ENCODE data around the gene CHMP1B. TPM values are rescaled to one million over a fixed set of nuclear protein-coding genes. Genes with fewer than 3 reads are reported as not detected.

Gene CHMP1B
- total RNA-seq, 4 donors from 2014 or later: 39.0 to 82.1 (median 62.2) TPM

DNA sequence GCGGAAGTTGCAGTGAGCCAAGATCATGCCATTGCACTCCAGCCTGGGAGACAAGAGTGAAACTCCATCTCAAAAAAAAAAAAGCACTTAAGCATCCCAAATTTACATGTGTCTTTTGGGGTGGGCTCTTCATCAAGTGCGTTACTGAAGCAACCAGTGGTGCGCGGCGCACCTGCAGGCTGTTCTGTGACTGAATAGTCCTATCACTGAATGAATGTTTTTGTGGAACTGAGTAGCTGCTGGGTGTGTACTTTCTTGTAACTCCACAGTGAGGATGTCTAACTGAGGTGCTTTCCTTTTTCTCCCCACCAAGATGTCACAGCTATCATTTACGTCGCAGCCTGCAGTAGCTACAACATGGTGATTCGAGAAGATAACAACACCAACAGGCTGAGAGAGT lies 17.0 kb downstream of the CHMP1B start:
- intact Hi-C loops (cut with DNase I; ENCODE audit: low total_unique reads): no loop called here
- Histone ChIP-seq H3K27ac (no peak overlapping the region), H3K36me3 (no peaks in the 10 kb centered on the region), H3K4me3 (no peak overlapping the region), H3K4me1 (no peaks in the 10 kb centered on the region), H3K27me3 (no peaks in the 10 kb centered on the region), H3K9me3 (no peaks in the 10 kb centered on the region)
- no peak for DNase-seq
- TF ChIP-seq, protein P1, sequence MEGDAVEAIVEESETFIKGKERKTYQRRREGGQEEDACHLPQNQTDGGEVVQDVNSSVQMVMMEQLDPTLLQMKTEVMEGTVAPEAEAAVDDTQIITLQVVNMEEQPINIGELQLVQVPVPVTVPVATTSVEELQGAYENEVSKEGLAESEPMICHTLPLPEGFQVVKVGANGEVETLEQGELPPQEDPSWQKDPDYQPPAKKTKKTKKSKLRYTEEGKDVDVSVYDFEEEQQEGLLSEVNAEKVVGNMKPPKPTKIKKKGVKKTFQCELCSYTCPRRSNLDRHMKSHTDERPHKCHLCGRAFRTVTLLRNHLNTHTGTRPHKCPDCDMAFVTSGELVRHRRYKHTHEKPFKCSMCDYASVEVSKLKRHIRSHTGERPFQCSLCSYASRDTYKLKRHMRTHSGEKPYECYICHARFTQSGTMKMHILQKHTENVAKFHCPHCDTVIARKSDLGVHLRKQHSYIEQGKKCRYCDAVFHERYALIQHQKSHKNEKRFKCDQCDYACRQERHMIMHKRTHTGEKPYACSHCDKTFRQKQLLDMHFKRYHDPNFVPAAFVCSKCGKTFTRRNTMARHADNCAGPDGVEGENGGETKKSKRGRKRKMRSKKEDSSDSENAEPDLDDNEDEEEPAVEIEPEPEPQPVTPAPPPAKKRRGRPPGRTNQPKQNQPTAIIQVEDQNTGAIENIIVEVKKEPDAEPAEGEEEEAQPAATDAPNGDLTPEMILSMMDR (IDR thresholded peaks at IDR 0.05): no peak
- TF ChIP-seq EP300 (IDR thresholded peaks at IDR 0.05; ENCODE audit: low read depth) (no peak), POLR2AphosphoS5 (IDR thresholded peaks at IDR 0.05) (no peak), POLR2A (IDR thresholded peaks at IDR 0.05) (no peak)
- WGBS, 2 donors (ENCODE audit: low coverage in 1 of 2): 90 to 92% methylated on average over 8 of the region's 8 CpGs
- in situ Hi-C loops (cut with MboI; ENCODE audit: low pct_ligation_motif_present in 1 of 4, low pct_unique_long_range_greater_than_20kb in 1 of 4, low sequenced_read_pairs in 3 of 4): no loop called here

DNA sequence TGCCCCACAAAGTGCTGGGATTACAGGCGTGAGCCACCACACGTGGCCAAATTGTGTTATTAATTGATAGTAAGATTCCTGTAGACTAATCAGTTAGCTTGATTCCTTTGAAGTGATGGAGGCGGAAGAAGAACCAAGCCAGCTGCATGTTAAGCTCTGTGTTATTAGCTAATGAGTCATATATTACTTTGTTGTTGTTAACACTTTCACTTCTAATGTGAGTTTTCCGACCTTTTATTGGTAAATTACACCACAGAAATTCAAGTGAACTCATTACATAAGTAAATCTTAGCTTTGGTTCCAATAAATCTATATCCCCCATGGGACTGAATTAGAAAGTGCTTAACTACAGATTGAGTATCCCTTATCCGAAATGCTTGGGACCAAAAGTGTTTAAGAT lies 20.3 kb downstream of the CHMP1B start:
- Histone ChIP-seq H3K4me3 (no peak overlapping the region), H3K4me1 (no peaks in the 10 kb centered on the region), H3K36me3 (no peaks in the 10 kb centered on the region), H3K27ac (no peak overlapping the region), H3K9me3 (no peaks in the 10 kb centered on the region), H3K27me3 (no peaks in the 10 kb centered on the region)
- TF ChIP-seq POLR2A (IDR thresholded peaks at IDR 0.05): no peak
- TF ChIP-seq POLR2AphosphoS5 (IDR thresholded peaks at IDR 0.05): no peak
- TF ChIP-seq, protein P1 (IDR thresholded peaks at IDR 0.05): no peak
- no peak for TF ChIP-seq EP300 (IDR thresholded peaks at IDR 0.05; ENCODE audit: low read depth)
- no peak for DNase-seq
- in situ Hi-C loops (cut with MboI; ENCODE audit: low pct_ligation_motif_present in 1 of 4, low pct_unique_long_range_greater_than_20kb in 1 of 4, low sequenced_read_pairs in 3 of 4): no loop called here
- WGBS, 2 donors (ENCODE audit: low coverage in 1 of 2): 46 to 49% methylated on average over 3 to 5 of the region's 5 CpGs
- intact Hi-C loops (cut with DNase I; ENCODE audit: low total_unique reads): no loop called here

DNA sequence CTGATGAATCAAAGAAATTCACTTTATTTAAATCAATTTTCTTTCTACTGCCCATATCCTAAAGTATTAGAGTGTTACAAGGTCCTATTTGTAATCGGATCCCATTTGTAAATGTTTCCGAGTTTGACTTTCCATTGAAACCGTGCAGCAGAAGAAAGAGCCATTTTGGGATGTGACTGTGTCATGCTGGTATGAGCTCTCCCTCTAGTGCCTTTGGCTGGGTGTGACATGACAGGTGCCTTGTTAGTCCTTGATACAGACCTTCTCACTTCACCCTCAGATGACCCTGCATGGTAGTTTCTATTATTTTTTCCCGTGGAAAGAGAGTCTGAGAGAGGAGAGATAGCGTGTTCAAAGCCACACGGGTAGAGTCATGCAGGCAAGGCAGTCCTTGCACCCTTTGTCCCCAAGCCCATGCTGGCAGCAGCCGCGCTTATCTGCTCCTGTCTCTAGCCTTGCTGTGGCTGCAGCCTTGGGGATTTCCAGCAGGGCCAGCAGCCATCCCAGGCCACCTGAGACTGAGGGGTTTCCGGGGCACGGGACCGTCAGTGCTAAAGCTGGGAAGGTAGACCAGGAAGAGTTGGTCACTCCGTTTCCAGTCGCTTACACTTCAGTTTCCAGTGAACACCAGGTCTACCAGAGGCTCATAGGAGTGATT lies 21.4 kb downstream of the CHMP1B start:
- no peaks in the 10 kb centered on the region for H3K27me3 ChIP-seq
- intact Hi-C loops (cut with DNase I; ENCODE audit: low total_unique reads): no loop called here
- WGBS, 2 donors (ENCODE audit: low coverage in 1 of 2): 40 to 69% methylated on average over 4 to 13 of the region's 13 CpGs
- in situ Hi-C loops (cut with MboI; ENCODE audit: low pct_ligation_motif_present in 1 of 4, low pct_unique_long_range_greater_than_20kb in 1 of 4, low sequenced_read_pairs in 3 of 4): no loop called here
- H3K4me3 ChIP-seq: no peak overlapping the region
- no peak overlapping the region for H3K27ac ChIP-seq
- H3K9me3 ChIP-seq: no peaks in the 10 kb centered on the region
- DNase-seq: no peak
- no peak for TF ChIP-seq POLR2A (IDR thresholded peaks at IDR 0.05)
- TF ChIP-seq, protein P1 (IDR thresholded peaks at IDR 0.05): peak; percentile 20 to 65 (median 42)
- no peak for TF ChIP-seq EP300 (IDR thresholded peaks at IDR 0.05; ENCODE audit: low read depth)
- no peaks in the 10 kb centered on the region for H3K36me3 ChIP-seq
- no peaks in the 10 kb centered on the region for H3K4me1 ChIP-seq

DNA sequence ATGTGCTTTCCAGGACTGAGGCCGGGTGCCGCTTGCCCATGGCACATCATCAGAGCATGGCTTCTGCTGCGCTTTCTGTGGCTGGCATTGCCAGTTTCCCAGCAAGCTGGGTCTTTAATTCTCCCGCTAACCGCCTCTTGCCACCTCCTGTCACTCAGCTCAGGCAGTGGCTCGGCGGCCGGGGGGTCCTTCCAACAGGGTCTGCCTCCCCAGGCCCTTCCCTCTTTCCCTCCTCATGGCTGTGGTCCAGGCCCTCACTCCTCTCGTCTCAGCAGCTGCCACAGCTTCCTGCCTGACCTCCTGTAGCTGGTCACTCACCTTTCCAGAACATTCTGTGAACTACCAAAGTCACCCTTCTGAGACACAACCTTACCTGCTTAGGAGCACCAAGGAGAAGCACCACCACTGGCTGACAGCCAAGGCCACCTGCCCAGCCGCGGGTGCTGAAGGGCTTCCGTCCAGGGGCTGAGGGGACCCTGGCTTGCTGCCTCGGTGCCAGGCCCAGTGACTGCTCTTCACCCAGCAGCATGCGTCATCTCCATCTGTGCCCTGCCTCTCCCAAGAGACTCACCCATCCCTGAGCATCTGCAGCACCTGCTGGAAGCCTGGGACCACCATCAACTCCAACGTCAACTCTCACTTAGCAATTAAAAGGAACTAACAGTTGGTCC lies 22.6 kb downstream of the CHMP1B start:
- intact Hi-C loops (cut with DNase I; ENCODE audit: low total_unique reads): no loop called here
- 91% methylated on average over 15 of the region's 15 CpGs; no CpG with 5 or more reads in 1 of the 2 donors for WGBS, 2 donors (ENCODE audit: low coverage in 1 of 2)
- no peaks in the 10 kb centered on the region for H3K9me3 ChIP-seq
- in situ Hi-C loops (cut with MboI; ENCODE audit: low pct_ligation_motif_present in 1 of 4, low pct_unique_long_range_greater_than_20kb in 1 of 4, low sequenced_read_pairs in 3 of 4): no loop called here
- no peak overlapping the region for H3K27ac ChIP-seq
- no peaks in the 10 kb centered on the region for H3K27me3 ChIP-seq
- no peaks in the 10 kb centered on the region for H3K36me3 ChIP-seq
- H3K4me1 ChIP-seq: no peaks in the 10 kb centered on the region
- no peak for TF ChIP-seq POLR2A (IDR thresholded peaks at IDR 0.05)
- TF ChIP-seq, protein P1 (IDR thresholded peaks at IDR 0.05): no peak
- no peak overlapping the region for H3K4me3 ChIP-seq
- no peak for DNase-seq
